Effector CD8-positive, alpha-beta T cell (primary cell): ENCODE measurements around the gene GCGR.
"Not testable (repeated sequence)": the region's sequence is repeated elsewhere in the genome, so short reads cannot be mapped to it uniquely, and the experiment has no call there.

ENCODE experiments used
- DNase-seq: peaks from one replicate; lab custom pipeline; 2025; lab: John Stamatoyannopoulos, UW

The GCGR gene

GRCh38 chr17:81831957-81832607 is 28.1 kb downstream of the GCGR start:
- no peak for DNase-seq

- no peak for DNase-seq
Measured at GRCh38 chr17:81832608-81833159, 28.7 kb downstream of the GCGR start.

- DNase-seq: peak; percentile 84
Measured at GRCh38 chr17:81833160-81833920, 29.4 kb downstream of the GCGR start, which contains the start of gene MCRIP1. TSS of gene MCRIP1 (minus strand) at chr17:81833291. CDS start at chr17:81824506, 8,785 bp downstream.

GRCh38 chr17:81833921-81834830 is 30.2 kb downstream of the GCGR start:
- DNase-seq: no peak

GRCh38 chr17:81834831-81835267 is 30.9 kb downstream of the GCGR start, which contains the start of gene PPP1R27:
TSS of gene PPP1R27 (minus strand) at chr17:81835050. CDS start at chr17:81834953, 97 bp downstream.
- DNase-seq: no peak

GRCh38 chr17:81837641-81838040 is 33.7 kb downstream of the GCGR start:
- DNase-seq: no peak

- DNase-seq: no peak
Measured at GRCh38 chr17:81838753-81839255, 34.9 kb downstream of the GCGR start.

- no peak for DNase-seq
Measured at GRCh38 chr17:81839301-81839700, 35.4 kb downstream of the GCGR start.

- DNase-seq: not testable (repeated sequence)
Measured at GRCh38 chr17:81840059-81840458, 36.1 kb downstream of the GCGR start.

GRCh38 chr17:81840826-81841778 is 37.2 kb downstream of the GCGR start:
- no peak for DNase-seq

GRCh38 chr17:81841866-81842265 is 37.9 kb downstream of the GCGR start:
- DNase-seq: no peak

- no peak for DNase-seq
Measured at GRCh38 chr17:81842378-81842724, 38.4 kb downstream of the GCGR start.

- DNase-seq: no peak
Measured at GRCh38 chr17:81842725-81843504, 39.0 kb downstream of the GCGR start.

GRCh38 chr17:81843713-81844326 is 39.9 kb downstream of the GCGR start:
- DNase-seq: no peak

GRCh38 chr17:81844327-81844851 is 40.4 kb downstream of the GCGR start:
- no peak for DNase-seq

GRCh38 chr17:81844887-81845286 is 40.9 kb downstream of the GCGR start:
- DNase-seq: no peak

- no peak for DNase-seq
Measured at GRCh38 chr17:81845361-81845760, 41.4 kb downstream of the GCGR start.

- no peak for DNase-seq
Measured at GRCh38 chr17:81845881-81846742, 42.2 kb downstream of the GCGR start.
